ENCODE data around the gene HMHB1. TPM values are rescaled to one million over a fixed set of nuclear protein-coding genes. Genes with fewer than 3 reads are reported as not detected.

HMHB1 gene
- total and polyA plus RNA-seq, 2 experiments from 2014 or later: not detected

DNA sequence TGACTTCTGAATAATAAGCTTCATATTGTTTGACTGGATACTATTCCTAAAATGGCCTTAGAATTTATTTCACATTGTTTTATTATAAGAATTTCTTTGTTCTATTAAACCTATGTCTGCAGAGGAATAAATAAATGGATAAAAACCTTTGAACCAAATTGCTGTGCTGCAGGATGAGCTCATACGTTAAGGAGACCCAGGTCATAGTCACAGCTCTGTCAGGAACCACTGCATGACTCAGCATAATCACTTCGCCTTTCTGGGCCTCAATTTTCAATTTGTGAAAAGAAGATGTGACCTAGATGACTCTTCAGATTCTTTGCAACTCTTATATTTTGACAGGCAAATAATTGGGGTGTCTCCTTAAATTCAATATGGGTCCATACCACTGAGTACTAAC is 36.7 kb upstream of the HMHB1 start:
- Histone ChIP-seq H3K4me2 (no peak overlapping the region), H2AFZ (no peak overlapping the region), H3K27ac (no peak overlapping the region), H3K79me2 (no peaks in the 10 kb centered on the region), H3K27me3 (no peaks in the 10 kb centered on the region), H3K36me3 (replicated peaks; ENCODE audit: insufficient read depth, low read depth) (no peaks in the 10 kb centered on the region), H3K9me3 (ENCODE audit: low read depth) (no peaks in the 10 kb centered on the region), H3K4me3 (no peak overlapping the region), H4K20me1 (ENCODE audit: insufficient read depth, poor library complexity, severe bottlenecking) (no peaks in the 10 kb centered on the region), H3K4me1 (ENCODE audit: insufficient read depth) (peaks cover 5% of the 10 kb centered on the region), H3K9me2 (replicated peaks; ENCODE audit: insufficient read depth) (no peaks in the 10 kb centered on the region)
- 87% methylated on average over 2 of the region's 2 CpGs for WGBS (ENCODE audit: low lambda C conversion rate, missing lambda C conversion rate)
- TF ChIP-seq EZH2phosphoT487 (IDR thresholded peaks at IDR 0.05; ENCODE audit: low read depth, severe bottlenecking, unreplicated experiment) (no peak), EZH2 (IDR thresholded peaks at IDR 0.05; ENCODE audit: borderline replicate concordance) (no peak)
- TF ChIP-seq, protein P1, sequence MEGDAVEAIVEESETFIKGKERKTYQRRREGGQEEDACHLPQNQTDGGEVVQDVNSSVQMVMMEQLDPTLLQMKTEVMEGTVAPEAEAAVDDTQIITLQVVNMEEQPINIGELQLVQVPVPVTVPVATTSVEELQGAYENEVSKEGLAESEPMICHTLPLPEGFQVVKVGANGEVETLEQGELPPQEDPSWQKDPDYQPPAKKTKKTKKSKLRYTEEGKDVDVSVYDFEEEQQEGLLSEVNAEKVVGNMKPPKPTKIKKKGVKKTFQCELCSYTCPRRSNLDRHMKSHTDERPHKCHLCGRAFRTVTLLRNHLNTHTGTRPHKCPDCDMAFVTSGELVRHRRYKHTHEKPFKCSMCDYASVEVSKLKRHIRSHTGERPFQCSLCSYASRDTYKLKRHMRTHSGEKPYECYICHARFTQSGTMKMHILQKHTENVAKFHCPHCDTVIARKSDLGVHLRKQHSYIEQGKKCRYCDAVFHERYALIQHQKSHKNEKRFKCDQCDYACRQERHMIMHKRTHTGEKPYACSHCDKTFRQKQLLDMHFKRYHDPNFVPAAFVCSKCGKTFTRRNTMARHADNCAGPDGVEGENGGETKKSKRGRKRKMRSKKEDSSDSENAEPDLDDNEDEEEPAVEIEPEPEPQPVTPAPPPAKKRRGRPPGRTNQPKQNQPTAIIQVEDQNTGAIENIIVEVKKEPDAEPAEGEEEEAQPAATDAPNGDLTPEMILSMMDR (IDR thresholded peaks at IDR 0.05; ENCODE audit: poor library complexity): no peak
- DNase-seq (ENCODE audit: low spot score): no peak

DNA sequence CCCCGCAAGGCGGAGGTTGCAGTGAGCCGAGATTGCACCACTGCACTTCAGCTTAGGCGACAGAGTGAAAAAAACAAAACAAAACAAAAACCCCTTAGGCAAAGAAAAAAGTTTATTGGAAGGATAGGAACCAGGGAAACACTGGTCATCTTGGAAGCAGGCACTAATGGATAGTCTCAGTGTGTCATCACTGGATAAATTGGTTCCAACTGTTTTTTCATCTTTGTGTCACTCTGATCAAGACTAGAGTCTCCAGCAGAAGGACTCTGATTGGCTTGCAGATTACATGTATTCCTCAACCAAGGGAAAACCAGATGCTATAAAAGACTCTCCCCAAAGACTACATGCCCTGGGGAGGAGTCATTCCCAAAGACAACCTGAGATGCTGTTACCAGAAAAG is 35.0 kb upstream of the HMHB1 start:
- H3K79me2 ChIP-seq: no peaks in the 10 kb centered on the region
- TF ChIP-seq EZH2 (IDR thresholded peaks at IDR 0.05; ENCODE audit: borderline replicate concordance) (no peak), EZH2phosphoT487 (IDR thresholded peaks at IDR 0.05; ENCODE audit: low read depth, severe bottlenecking, unreplicated experiment) (no peak)
- TF ChIP-seq, protein P1 (IDR thresholded peaks at IDR 0.05; ENCODE audit: poor library complexity): no peak
- no peak overlapping the region for H2AFZ ChIP-seq
- H4K20me1 ChIP-seq (ENCODE audit: insufficient read depth, poor library complexity, severe bottlenecking): no peaks in the 10 kb centered on the region
- H3K9me3 ChIP-seq (ENCODE audit: low read depth): no peaks in the 10 kb centered on the region
- no peak overlapping the region for H3K4me2 ChIP-seq
- H3K36me3 ChIP-seq (replicated peaks; ENCODE audit: insufficient read depth, low read depth): no peaks in the 10 kb centered on the region
- no peak overlapping the region for H3K4me3 ChIP-seq
- H3K27me3 ChIP-seq: no peaks in the 10 kb centered on the region
- 72% methylated on average over 4 of the region's 4 CpGs for WGBS (ENCODE audit: low lambda C conversion rate, missing lambda C conversion rate)
- H3K4me1 ChIP-seq (ENCODE audit: insufficient read depth): no peaks in the 10 kb centered on the region
- no peak overlapping the region for H3K27ac ChIP-seq
- DNase-seq (ENCODE audit: low spot score): no peak
- no peaks in the 10 kb centered on the region for H3K9me2 ChIP-seq (replicated peaks; ENCODE audit: insufficient read depth)

DNA sequence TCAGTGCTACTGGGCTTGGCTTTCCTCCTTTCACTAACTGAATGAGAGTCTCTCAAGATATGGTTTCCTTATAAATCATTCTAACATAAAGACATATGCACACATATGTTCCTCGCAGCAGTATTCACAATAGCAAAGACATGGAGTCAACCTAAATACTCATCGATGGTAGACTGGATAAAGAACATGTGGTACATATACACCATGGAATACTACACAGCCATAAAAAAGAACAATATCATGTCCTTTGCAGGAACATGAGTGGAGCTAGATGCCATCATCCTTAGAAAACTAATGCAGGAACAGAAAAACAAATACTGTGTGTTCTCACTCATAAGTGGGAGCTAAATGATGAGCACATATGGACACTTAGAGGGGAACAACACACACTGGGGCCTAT is 32.5 kb upstream of the HMHB1 start:
- H3K27me3 ChIP-seq: no peaks in the 10 kb centered on the region
- H3K9me2 ChIP-seq (replicated peaks; ENCODE audit: insufficient read depth): no peaks in the 10 kb centered on the region
- TF ChIP-seq, protein P1 (IDR thresholded peaks at IDR 0.05; ENCODE audit: poor library complexity): no peak
- no peak for DNase-seq (ENCODE audit: low spot score)
- no peak overlapping the region for H3K27ac ChIP-seq
- H3K36me3 ChIP-seq (replicated peaks; ENCODE audit: insufficient read depth, low read depth): no peaks in the 10 kb centered on the region
- no peaks in the 10 kb centered on the region for H3K9me3 ChIP-seq (ENCODE audit: low read depth)
- 98% methylated on average over 2 of the region's 2 CpGs for WGBS (ENCODE audit: low lambda C conversion rate, missing lambda C conversion rate)
- no peaks in the 10 kb centered on the region for H3K79me2 ChIP-seq
- no peaks in the 10 kb centered on the region for H4K20me1 ChIP-seq (ENCODE audit: insufficient read depth, poor library complexity, severe bottlenecking)
- H3K4me1 ChIP-seq (ENCODE audit: insufficient read depth): no peaks in the 10 kb centered on the region
- H3K4me2 ChIP-seq: no peak overlapping the region
- no peak overlapping the region for H2AFZ ChIP-seq
- H3K4me3 ChIP-seq: no peak overlapping the region

DNA sequence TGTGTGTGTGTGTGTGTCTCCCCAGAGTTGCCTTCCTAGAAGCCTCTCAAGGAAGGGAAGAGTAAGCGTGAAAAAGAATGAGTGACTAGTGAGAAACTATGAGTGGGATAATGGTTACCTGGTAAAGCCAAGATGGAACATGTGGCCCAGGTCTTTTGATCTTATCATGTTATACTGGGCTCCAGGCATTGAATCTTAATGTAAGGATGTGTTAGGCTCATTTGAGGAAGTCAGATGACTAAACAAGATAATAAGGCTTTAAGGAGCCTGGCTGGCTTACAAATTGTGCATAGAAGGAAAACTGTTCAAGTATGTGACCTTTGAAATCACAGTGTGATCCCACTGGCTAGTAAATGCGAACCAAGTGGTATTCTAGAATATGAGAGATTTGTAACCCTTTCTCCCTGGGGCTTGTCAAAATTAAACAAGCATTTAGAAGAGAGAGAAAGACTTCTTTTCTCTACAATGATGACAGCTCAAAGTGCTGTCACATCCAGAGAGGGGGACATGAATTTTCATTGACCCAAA is 29.9 kb upstream of the HMHB1 start:
- H4K20me1 ChIP-seq (ENCODE audit: insufficient read depth, poor library complexity, severe bottlenecking): no peaks in the 10 kb centered on the region
- no peaks in the 10 kb centered on the region for H3K4me1 ChIP-seq (ENCODE audit: insufficient read depth)
- WGBS (ENCODE audit: low lambda C conversion rate, missing lambda C conversion rate): 48% methylated on average over 2 of the region's 2 CpGs
- DNase-seq (ENCODE audit: low spot score): no peak
- no peaks in the 10 kb centered on the region for H3K36me3 ChIP-seq (replicated peaks; ENCODE audit: insufficient read depth, low read depth)
- TF ChIP-seq EZH2phosphoT487 (IDR thresholded peaks at IDR 0.05; ENCODE audit: low read depth, severe bottlenecking, unreplicated experiment): no peak
- no peak for TF ChIP-seq EZH2 (IDR thresholded peaks at IDR 0.05; ENCODE audit: borderline replicate concordance)
- TF ChIP-seq, protein P1 (IDR thresholded peaks at IDR 0.05; ENCODE audit: poor library complexity): no peak
- no peak overlapping the region for H3K4me3 ChIP-seq
- no peaks in the 10 kb centered on the region for H3K9me3 ChIP-seq (ENCODE audit: low read depth)
- H3K9me2 ChIP-seq (replicated peaks; ENCODE audit: insufficient read depth): no peaks in the 10 kb centered on the region
- H3K27me3 ChIP-seq: no peaks in the 10 kb centered on the region
- H3K27ac ChIP-seq: no peak overlapping the region
- H3K4me2 ChIP-seq: no peak overlapping the region
- H3K79me2 ChIP-seq: no peaks in the 10 kb centered on the region
- H2AFZ ChIP-seq: no peak overlapping the region
